Lower leg skin (tissue), 3 donors: Measurements from ENCODE around the gene PYGB.

Experiments used
- CTCF ChIP-seq, 3 donors: fragments of 450-650 bp; IDR thresholded peaks; one replicate each; pipeline ENCODE4 v1.5.1; 2016; ENCODE audit warnings: antibody characterized with exemption in 3 of 3, mild to moderate bottlenecking in 3 of 3, moderate library complexity in 2 of 3
- POLR2A ChIP-seq, 2 donors: fragments of 450-650 bp; IDR thresholded peaks; one replicate each; pipeline ENCODE4 v1.6.1; 2016 to 2017; ENCODE audit warnings: antibody characterized with exemption in 2 of 2, mild to moderate bottlenecking in 1 of 2, moderate library complexity in 1 of 2

GRCh38 chr20:25269833-25270170 is 21.9 kb downstream of the PYGB start:
- no peak for TF ChIP-seq CTCF (IDR thresholded peaks at IDR 0.05)
- TF ChIP-seq POLR2A (IDR thresholded peaks at IDR 0.05), result no peak
